Vagina (tissue), 2 donors: Measurements from ENCODE around the gene PGM1.

Experiments
- POLR2AphosphoS5 ChIP-seq, 2 donors: sonication (generic); formaldehyde crosslinking; IDR thresholded peaks; one replicate each; pipeline ENCODE4 v1.9.0; 2017; ENCODE audit warnings: antibody characterized with exemption in 2 of 2, mild to moderate bottlenecking in 2 of 2, low read depth in 1 of 2; ENCODE audit not compliant: insufficient read depth in 1 of 2
- TF ChIP-seq, protein P1 (sequence below), 3 experiments: fragments of 450-650 bp in 2 of 3; fragments of 200-600 bp in 1 of 3; sonication (generic) in 1 of 3; IDR thresholded peaks; one replicate each; pipeline ENCODE4 v1.5.1; 2017 to 2019; ENCODE audit warnings: antibody characterized with exemption in 3 of 3, mild to moderate bottlenecking in 2 of 3, moderate library complexity in 2 of 3

DNA sequence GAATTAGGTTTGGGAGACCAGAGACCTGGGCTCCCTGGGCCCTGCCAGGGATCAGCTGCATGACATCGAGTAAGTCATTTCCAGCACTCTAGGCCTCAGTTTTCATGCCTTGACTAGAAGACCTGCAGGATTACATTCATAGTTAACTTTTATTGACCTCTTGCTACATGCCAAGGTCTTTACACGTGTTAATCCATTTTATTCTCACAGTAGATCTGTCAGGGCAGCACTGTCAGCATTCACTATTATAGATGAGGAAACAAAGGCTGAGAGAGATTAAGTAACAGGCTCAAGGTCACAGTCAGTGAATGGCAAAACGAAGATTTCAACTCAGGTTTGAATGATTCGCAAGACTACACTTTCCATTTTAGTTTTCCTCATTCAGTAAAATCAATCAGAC, 37.0 kb downstream of the PGM1 start:
- TF ChIP-seq, protein P1, sequence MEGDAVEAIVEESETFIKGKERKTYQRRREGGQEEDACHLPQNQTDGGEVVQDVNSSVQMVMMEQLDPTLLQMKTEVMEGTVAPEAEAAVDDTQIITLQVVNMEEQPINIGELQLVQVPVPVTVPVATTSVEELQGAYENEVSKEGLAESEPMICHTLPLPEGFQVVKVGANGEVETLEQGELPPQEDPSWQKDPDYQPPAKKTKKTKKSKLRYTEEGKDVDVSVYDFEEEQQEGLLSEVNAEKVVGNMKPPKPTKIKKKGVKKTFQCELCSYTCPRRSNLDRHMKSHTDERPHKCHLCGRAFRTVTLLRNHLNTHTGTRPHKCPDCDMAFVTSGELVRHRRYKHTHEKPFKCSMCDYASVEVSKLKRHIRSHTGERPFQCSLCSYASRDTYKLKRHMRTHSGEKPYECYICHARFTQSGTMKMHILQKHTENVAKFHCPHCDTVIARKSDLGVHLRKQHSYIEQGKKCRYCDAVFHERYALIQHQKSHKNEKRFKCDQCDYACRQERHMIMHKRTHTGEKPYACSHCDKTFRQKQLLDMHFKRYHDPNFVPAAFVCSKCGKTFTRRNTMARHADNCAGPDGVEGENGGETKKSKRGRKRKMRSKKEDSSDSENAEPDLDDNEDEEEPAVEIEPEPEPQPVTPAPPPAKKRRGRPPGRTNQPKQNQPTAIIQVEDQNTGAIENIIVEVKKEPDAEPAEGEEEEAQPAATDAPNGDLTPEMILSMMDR (IDR thresholded peaks at IDR 0.05): no peak
- no peak for TF ChIP-seq POLR2AphosphoS5 (IDR thresholded peaks at IDR 0.05; ENCODE audit: insufficient read depth in 1 of 2, low read depth in 1 of 2)
